ENCODE measurements around the gene NCOR2.

NCOR2 gene

DNA sequence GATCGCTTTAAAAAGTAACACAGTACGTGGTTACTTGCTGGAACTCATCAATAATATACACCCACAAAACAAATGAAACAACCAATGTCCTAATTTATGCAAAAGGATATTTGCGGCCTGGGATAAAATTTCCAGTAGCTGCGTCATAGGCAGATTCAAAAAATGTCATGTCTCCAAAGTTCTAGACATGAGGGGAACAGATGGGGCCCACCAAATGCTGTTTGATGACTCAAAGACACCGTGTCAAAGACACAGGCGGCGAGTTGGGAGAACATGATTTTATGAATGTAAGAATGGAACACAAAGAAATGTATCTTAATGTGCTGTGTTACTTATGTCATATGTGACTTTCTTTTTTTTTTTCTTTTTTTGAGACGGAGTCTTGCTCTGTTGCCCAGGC is 34.3 kb upstream of the NCOR2 start:
- TF ChIP-seq, protein P1, sequence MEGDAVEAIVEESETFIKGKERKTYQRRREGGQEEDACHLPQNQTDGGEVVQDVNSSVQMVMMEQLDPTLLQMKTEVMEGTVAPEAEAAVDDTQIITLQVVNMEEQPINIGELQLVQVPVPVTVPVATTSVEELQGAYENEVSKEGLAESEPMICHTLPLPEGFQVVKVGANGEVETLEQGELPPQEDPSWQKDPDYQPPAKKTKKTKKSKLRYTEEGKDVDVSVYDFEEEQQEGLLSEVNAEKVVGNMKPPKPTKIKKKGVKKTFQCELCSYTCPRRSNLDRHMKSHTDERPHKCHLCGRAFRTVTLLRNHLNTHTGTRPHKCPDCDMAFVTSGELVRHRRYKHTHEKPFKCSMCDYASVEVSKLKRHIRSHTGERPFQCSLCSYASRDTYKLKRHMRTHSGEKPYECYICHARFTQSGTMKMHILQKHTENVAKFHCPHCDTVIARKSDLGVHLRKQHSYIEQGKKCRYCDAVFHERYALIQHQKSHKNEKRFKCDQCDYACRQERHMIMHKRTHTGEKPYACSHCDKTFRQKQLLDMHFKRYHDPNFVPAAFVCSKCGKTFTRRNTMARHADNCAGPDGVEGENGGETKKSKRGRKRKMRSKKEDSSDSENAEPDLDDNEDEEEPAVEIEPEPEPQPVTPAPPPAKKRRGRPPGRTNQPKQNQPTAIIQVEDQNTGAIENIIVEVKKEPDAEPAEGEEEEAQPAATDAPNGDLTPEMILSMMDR (IDR thresholded peaks at IDR 0.05; ENCODE audit: borderline replicate concordance, control extremely low read depth, extremely low read depth, insufficient read depth, missing control alignments) = no peak
- no peak for DNase-seq (ENCODE audit: low spot score)
- in situ Hi-C loops (cut with MboI; ENCODE audit: low sequenced_read_pairs, unreplicated experiment) = no loop called here

DNA sequence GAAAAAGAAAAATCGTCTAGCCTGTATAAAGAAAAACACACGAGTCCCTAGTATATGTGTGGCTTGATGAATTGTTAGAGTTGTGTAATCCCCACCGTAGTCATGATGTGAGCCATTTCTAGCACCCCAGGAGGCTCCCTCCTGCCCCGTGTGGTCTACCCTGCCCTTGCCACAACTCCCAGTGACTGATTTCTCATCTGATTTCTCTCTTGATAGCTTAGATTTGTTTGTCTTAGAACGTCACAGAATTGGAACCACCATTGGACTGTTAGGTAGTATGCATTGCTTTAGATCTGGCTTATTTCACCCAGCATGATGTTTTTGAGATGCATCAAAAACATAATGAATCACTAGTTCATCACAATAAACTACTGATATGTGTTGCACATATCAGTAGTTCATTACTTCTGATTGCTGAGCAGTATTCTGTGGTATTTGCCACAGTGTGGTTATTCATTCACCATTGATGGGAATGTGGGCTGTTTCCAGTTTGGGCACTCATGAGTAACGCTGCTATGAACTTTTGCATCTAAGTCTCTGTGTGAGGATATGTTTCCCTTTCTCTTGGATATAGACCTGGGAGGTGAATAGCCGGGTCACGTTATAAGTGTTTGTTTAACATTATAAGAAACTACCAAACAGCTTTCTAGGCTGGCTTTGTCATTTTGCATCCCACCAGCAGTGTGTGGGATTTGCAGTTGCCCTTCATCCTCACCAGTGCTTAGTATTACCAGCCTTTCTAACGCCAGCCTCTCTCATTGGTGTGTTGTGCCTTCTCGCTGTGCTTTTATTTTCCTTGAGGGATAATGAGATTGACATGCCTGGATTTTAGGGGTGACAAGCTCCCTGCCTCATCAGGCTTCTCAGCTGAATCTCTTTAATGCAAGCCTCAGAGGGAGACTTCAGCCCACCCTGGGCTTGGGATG is 31.9 kb upstream of the NCOR2 start:
- in situ Hi-C loops (cut with MboI; ENCODE audit: low sequenced_read_pairs, unreplicated experiment) = no loop called here
- TF ChIP-seq, protein P1 (IDR thresholded peaks at IDR 0.05; ENCODE audit: borderline replicate concordance, control extremely low read depth, extremely low read depth, insufficient read depth, missing control alignments) = no peak
- DNase-seq (ENCODE audit: low spot score) = no peak

DNA sequence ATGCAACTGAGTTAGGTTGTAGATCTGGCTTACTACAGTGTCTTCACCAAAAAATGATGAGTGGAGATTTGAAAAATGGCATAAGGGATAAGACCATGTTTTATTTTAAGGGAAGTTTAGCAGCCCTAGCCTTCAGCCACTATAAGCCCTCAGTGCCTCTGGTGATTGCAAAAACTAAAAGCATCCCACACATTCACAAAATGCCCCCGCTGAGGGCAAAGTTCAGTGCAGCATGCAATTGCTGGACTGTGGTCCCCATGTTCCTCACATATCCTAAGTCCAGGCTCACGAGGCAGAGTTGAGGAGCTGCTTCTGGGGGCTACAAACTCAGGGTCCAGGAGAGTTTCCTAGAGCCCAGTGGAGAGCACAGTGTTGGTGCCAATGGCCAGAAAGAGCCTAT is 29.6 kb upstream of the NCOR2 start:
- in situ Hi-C loops (cut with MboI; ENCODE audit: low sequenced_read_pairs, unreplicated experiment) = no loop called here
- TF ChIP-seq, protein P1 (IDR thresholded peaks at IDR 0.05; ENCODE audit: borderline replicate concordance, control extremely low read depth, extremely low read depth, insufficient read depth, missing control alignments) = no peak
- DNase-seq (ENCODE audit: low spot score) = no peak

DNA sequence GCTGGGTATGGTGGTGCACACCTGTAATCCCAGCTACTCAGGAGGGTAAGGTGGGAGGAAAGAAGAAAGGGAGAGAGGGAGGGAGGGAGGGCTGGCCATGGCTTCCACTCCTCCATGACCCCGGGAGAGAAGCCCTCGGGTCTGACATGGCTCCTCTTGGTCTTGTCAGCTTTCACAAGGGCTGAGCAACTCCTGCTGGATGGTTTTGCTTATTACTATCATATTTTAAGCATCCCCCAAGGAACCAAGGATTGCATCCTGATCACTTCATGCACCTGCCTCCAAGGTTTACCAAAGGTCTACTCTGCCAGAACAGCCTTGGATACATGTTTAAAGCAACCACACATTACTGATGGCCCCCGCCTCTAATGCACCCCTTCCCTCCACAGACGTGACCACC is 28.0 kb upstream of the NCOR2 start:
- in situ Hi-C loops (cut with MboI; ENCODE audit: low sequenced_read_pairs, unreplicated experiment) = no loop called here
- peak; percentile 24 for DNase-seq (ENCODE audit: low spot score)
- TF ChIP-seq, protein P1 (IDR thresholded peaks at IDR 0.05; ENCODE audit: borderline replicate concordance, control extremely low read depth, extremely low read depth, insufficient read depth, missing control alignments) = no peak

DNA sequence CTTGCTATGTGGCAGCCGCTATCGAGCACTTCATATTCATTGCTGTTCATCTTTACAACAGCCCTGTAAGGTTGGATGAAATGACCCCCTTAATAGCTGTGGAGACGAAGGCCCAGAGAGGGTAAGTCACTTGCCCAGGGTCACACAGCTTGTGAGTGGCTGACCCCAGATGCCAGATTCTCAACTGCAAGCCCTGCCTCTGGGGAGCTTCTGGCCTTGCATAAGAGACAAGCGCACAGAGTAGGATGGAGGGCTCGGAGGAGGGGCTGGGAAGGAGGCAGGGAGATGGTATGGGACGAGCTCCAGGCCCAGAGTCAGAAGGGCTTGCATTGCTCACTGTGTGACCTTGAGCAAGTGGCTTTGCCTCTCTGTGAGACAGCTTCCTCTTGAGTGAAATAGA is 27.4 kb upstream of the NCOR2 start:
- TF ChIP-seq, protein P1 (IDR thresholded peaks at IDR 0.05; ENCODE audit: borderline replicate concordance, control extremely low read depth, extremely low read depth, insufficient read depth, missing control alignments) = no peak
- in situ Hi-C loops (cut with MboI; ENCODE audit: low sequenced_read_pairs, unreplicated experiment) = no loop called here

DNA sequence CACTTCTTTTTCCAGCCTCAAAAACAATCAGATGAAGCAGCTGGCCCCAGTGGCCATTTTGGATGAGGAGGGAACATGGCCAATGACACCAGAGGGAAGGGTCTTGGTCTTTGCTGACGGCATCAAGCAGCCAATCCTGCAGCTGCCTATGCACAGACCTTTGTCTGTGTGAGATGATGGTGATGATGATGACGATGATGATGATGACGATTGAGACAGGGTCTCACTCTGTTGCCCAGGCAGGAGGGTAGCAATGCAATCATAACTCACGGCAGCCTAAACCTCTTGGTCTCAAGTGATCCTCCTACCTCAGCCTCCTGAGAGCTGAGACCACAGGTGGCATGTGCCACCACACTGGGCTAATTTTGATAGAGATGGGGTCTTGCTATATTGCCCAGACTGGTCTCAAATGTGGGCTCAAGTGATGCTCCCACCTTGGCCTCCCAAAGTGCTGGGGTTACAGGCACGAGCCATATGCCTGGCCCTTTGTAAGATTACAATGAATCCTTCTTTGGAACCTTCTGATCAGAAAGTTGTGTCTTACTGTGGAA is 26.5 kb upstream of the NCOR2 start:
- TF ChIP-seq, protein P1 (IDR thresholded peaks at IDR 0.05; ENCODE audit: borderline replicate concordance, control extremely low read depth, extremely low read depth, insufficient read depth, missing control alignments) = no peak
- in situ Hi-C loops (cut with MboI; ENCODE audit: low sequenced_read_pairs, unreplicated experiment) = no loop called here
- no peak for DNase-seq (ENCODE audit: low spot score)

More for the DNA sequence above, 27.4 kb upstream of the NCOR2 start:
- no peak for DNase-seq (ENCODE audit: low spot score)
